Activated CD8-positive, alpha-beta memory T cell treated with anti-CD3 and anti-CD28 coated beads, Interleukin-2, amount 50 U/mL, for 4 hours (primary cell): ENCODE results near the gene MECP2.
"Not testable (repeated sequence)": the region's sequence is repeated elsewhere in the genome, so short reads cannot be mapped to it uniquely, and the experiment has no call there.

ENCODE experiments used
- DNase-seq: peaks from one replicate; pipeline ENCODE4 v3.0.0-alpha.2; 2020

The MECP2 gene

DNA sequence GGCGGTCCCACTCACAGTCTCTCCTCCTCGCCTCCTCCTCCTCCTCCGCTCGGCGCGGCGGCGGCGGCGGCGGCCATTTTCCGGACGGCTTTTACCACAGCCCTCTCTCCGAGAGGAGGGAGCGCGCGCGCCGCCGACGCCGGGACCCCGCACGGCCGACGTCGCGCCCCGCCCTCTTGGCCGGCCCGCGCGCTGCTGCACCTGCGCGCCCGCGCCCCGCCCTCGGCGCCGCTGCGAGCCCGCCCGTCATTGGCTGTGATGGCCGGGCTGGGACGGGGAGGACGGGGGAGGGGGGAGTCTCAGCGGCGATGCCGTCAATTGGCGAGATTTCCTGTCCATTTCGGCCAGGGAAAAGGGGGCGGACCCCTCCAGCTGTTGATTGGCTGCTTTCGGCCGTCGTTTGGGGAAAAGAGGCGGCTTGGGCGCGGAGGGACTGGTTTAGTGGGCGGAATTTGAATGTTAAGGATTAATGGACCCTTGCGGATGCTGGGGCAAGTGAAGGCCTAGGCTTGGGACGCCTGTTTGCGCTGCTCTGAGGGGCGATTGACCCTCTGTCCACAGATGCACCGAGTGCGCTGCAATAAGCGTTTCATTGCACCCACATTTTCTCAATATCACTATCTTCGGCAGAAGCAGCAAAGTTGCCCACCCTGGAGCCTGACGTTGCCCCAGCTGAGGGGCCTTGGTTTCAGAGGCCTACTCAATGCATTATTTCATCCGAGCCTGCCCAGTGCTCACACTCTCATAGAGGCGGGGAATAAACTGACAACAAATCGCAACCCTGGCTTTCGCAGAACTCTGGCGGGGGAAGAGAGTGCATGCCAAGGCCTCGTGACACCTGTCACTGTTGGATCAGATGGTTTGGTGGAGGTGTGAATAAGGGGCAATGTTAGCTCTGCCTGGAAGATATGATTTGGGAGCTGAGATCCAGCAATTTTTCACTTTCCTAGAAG, at the start of gene MECP2:
Gene MECP2, minus strand, starts transcription at position 129 of the 953 bp plus-strand sequence.
- peak; percentile 83 for DNase-seq

DNA sequence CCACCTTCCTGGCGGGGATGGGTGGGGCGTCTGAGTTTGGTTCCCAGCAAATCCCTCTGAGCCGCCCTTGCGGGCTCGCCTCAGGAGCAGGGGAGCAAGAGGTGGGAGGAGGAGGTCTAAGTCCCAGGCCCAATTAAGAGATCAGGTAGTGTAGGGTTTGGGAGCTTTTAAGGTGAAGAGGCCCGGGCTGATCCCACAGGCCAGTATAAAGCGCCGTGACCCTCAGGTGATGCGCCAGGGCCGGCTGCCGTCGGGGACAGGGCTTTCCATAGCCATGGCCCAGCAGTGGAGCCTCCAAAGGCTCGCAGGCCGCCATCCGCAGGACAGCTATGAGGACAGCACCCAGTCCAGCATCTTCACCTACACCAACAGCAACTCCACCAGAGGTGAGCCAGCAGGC, 46.5 kb upstream of the MECP2 start, which contains the start of gene OPN1LW:
Gene OPN1LW, plus strand, starts transcription at position 234 of the 400 bp plus-strand sequence. Its CDS starts 41 bp downstream, at position 275.
- DNase-seq: not testable (repeated sequence)

DNA sequence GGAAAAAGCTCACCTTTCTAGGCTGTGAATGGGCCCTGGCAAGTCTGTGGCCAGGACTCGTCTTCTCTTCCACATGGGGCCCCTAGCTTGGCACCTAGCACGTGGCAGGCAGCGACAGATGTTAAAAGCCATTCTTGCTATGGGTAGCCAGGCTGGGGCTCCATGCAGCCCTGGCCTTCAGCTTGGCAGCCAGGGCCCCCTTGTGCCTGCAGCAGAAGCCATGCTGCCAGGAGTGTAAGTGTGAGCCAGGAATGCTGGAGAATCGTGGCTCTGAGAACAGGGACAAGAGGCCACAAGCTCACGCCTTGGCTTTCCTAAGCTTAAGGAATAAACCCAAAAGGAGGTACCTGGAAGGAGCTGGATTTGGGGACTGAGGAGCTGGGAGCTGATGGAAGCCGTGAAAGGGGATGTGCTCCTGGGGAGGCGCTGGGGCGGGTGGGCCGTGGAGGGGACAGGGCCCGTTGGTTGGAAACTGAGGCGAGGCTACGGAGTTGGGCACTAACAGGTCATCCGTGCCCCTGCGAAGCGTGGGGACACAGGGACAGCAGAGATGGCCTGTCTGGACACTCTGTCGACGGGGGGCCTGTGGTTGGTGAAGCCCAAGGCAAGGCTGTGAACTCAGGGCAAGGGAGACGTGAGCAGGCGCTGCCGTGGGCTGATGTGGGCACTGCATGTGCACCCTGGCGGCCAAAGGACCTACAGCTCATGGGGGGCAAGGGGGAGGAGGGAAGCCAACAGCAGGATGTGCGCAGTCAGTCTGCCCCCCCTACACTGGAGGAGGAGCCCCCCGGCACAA, 45.6 kb upstream of the MECP2 start:
- DNase-seq: no peak

DNA sequence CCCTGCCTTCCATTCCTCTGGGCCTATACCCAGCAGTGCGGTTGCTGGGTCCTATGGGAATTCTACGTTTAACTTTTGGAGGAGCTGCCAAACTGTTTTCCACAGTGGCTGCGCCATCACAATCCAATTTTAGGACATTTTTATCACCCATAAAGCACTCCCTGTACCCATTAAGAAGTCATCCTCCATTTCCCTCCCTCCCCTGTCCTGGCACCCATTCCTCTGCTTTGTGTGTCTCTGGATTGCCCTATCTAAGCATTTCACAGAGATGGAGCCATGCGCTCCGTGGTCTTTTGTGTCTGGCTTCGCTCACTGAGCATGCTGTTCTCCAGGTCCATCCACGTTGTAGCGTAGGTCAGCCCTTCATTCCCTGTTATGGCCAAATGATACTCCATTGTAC, 44.9 kb upstream of the MECP2 start:
- no peak for DNase-seq

DNA sequence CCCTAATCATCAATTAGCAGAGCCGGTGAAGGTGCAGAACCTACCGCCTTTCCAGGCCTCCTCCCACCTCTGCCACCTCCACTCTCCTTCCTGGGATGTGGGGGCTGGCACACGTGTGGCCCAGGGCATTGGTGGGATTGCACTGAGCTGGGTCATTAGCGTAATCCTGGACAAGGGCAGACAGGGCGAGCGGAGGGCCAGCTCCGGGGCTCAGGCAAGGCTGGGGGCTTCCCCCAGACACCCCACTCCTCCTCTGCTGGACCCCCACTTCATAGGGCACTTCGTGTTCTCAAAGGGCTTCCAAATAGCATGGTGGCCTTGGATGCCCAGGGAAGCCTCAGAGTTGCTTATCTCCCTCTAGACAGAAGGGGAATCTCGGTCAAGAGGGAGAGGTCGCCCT, 43.2 kb upstream of the MECP2 start:
- DNase-seq: no peak

DNA sequence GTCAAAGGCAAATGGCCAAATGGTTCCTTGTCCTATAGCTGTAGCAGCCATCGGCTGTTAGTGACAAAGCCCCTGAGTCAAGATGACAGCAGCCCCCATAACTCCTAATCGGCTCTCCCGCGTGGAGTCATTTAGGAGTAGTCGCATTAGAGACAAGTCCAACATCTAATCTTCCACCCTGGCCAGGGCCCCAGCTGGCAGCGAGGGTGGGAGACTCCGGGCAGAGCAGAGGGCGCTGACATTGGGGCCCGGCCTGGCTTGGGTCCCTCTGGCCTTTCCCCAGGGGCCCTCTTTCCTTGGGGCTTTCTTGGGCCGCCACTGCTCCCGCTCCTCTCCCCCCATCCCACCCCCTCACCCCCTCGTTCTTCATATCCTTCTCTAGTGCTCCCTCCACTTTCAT, 42.7 kb upstream of the MECP2 start:
- DNase-seq: no peak

DNA sequence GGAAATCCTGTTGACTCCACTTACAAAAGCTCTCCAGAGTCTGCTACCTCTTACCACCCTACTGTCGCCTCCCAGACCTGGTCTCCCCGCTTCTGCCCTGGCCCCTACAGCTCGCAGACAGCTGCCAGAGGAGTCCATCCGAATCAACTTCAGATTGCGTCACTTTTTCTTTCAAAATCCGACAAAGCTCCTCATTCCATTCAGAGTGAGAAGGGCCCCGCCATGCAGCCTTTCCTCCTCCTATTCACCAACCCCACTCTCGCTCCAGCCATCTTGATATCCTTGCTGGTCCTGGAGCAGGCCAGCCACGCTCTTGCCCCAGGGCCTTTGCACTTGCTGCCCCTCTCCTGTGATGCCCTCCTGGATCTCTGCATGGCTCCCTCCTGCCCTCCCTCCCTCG, 41.3 kb upstream of the MECP2 start:
- no peak for DNase-seq

DNA sequence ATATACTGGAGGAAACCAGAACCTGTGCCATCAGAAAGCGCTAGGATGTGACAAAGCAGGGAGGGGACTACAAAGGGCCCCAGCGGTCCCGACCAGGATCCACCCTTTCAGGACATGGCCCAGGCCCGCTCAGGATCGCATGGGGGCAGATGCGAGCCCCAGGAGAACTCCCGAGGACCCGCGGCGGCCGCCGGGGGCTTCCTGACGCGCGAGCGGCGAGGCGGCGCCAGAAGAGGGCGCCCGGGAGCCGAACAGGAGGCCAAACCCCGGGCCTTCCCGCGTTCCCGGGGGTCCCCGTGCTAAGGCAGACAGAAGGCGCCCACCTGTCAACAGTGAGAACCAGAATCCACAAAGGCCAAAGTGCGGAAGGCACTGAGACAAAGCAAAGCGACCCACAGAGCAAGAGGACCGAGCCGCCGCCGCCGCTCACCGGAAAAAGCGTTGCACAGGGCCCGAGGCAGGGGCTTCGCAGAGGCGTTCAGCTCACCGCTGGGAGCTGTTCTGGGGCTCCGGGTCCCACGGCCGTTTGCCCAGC, 39.2 kb upstream of the MECP2 start:
- DNase-seq: peak; percentile 72

DNA sequence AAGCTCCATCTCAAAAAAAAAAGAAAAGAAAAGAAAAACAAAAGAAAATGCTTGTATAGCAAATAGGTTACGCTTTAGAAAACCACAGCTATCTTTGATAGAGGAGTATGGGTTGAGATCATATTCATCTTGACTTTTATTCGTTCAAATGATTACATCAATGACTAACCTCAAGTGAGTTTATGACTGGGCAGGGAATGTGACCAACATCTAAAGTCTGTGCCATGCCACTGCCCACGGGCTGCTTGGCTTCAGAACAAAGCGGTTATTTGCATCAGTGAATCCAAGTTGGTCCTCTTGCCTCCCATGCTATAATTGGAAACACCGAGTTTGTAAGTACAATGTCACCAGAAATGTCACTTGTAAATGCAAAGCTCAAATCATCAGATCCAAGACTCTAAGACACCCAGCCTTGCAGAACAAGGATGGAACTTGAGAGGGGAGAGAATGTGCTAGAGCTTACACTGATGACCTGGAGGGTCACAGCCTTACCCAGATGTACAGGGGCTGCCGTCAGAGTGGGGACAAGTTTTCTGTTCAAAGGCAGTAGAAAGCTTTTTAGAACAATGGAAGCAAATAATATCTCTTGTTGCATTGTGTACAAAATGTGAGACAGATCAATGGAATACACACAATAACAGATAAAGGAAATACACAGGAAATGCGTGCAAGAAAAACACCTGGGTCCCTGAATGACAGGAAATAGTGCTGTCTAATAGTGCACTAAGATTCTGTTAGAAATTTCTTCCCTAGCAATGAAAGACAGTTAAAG, 38.1 kb upstream of the MECP2 start:
- no peak for DNase-seq

DNA sequence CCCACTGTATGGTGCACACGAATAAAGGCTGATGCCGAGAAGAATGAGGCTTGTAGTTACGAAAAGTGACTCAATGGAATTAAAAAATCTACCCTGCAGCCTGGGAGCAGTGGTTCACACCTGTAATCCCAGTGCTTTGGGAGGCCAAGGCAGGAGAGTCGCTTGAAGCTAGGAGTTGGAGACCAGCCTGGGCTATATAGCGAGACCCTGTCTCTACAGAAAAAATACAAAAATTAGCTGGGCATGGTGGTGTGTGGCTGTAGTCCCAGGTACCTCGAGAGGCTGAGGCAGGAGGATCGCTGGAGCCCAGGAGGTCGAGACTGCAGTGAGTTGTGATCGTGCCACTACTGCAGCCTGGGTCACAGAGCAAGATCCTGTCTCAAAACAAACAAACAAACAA, 34.8 kb upstream of the MECP2 start:
- DNase-seq: no peak

DNA sequence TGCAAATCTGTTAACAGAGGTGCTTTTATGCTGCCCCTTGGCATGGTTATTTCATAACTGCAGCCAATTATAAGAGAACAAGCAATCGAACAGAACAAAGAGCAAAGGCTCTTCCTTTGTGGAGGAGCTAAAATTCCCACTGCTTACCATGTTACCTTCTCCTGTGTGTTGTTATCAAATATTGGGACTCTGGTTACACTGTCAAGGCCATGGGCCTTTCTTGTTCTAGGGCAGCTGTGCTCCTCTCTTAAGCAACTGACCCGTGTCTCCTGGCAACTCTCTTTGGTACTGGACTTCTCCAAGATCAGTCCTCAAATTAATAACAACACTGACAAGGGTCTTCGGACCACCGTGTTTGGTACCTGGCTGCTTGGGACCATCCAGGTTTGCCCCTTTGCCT, 34.4 kb upstream of the MECP2 start:
- no peak for DNase-seq

DNA sequence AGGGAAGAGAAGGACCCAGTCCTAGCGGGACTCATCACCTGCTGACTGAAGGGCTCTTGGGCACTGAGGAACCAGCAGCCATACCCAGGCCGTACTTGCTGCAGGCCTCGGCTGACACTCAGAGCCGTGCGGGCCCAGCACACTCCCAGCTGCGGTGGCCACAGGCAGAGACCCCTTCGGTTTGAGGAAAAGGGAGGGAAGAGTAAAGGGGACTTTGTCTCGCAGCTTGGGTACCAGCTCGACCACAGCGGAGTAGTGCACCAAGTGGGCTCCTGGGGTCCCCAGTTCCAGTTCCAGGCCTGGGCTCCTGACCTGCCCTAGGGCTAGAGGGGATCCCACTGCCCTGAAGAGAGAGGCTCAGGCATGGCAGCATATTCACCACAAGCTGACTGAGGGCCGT, 28.6 kb upstream of the MECP2 start:
- no peak for DNase-seq

DNA sequence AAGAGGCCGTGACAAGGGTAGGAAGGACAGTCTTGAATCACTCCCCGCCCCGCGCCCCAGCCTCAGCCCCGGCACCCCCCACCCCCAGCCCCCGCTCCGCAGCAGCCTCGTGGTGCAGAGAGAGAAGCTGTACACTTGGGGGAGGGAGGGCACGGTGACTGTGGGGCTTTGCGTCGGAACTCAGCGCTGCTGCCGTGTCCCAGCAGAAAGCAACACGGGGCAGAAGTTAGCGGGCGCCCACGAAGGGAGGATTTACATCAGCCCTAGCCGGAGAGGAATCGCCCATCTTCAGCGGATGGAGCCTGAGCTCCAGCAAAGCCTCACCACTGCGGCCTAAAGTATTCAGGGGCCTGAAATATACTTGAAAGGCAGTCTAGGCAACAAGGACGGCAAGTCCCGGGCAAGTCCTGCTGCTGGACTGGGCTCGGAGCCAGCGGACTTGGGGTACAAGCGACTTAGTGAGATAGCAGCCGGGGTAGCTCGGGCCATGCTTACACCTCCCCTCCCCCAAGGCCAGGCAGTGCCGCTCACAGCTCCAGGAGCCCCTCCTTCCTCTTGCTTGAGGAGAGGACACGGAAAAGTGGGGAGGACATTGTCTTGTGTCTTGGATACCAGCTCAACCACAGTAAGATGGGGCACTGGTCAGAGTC, 28.0 kb upstream of the MECP2 start:
- peak; percentile 23 for DNase-seq

DNA sequence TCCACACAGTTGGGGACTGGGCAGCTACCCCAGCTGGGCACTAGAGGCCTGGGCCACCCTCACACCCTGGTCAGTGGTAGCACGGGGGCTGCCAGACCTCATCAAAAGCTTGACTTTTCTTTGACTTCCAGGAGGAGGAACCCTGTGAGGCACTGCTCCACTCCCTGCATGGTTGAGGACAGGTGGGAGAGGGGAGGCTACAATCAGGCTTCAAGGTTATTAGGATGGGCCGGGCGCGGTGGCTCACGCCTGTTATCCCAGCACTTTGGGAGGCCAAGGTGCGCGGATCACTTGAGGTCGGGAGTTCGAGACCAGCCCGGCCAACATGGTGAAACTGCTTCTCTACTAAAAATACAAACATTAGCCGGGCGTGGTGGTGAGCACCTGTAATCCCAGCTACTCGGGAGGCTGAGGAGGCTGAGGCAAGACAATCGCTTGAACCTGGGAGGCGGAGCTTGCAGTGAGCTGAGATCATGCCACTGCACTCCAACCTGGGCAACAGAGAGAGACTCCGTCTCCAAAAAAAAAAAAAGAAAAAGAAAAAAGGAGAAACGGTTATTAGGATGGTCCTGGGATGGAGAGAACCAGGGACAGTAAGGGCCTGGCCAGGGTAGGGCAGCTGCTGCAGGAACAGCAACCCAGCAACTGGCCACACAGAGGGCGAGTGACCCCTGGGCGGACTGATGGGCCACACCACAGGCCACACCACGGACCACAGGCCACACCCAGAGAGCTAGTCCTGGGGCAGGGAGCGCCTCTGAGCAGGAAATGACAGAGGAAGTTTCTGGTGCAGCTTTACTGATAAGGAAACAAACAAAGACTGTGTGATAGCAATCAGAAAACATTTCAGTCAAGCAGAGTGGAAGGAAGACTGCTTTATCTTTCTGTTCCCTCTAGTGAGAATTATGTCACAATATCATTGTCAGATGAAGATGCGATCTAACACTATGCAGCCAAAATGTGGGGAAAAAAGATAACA, 26.0 kb upstream of the MECP2 start:
- DNase-seq: no peak

DNA sequence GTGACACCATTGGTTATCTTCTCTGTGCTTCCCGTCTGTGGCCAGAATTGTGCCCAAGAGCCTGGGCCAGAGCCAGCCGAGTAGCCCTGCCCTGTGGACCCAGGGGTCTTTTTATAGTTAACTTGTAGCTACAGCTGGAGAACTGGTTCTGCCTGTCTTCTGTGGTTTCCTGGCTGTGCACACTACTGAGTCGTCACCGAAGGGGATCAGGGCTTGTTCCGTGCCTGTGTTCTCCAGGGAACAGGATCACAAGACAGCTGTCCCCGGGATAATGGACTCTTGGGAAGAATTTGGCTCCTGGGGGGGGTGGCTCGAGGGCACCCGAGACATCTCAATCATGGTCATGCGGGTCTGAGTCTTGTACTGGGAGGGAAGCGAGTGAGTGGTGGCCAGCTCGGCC, 24.4 kb upstream of the MECP2 start:
- no peak for DNase-seq

DNA sequence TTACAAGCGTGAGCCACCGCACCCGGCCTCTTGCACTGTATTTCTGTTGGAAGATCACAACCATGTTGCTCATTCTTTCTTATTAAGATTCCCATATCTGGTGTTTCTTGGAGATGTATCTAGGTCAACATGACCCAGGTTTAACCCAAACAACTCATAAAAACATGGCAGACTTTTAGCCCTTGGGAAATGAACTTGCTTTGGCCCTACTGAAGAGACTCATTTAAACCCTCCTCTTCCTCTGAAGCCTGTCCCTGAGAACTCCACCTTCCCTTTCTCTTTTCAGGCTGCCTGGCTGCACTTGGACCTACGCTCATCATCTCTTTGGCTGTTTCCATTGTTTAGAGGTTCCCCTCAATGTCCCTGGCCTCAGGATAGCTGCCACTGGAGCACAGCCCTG, 23.7 kb upstream of the MECP2 start:
- DNase-seq: no peak

DNA sequence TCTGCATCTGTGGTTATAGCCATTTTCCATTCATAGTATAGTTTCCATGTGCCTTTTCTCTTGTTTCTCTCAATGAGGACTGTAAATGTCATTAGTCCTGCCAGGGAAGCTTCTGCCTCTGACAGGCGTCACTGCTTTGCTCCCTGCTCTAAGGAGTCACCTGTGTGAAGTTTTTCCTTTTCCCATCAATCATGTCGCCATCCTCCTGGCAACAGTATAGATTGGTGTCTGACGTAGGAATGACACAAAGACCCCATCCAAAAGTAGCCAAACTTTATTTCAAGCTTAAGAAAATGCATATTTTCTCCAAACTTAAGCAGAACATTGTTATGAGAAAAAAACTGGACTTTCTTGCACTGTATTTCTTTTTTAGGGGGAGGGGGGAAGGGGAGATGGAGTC, 23.1 kb upstream of the MECP2 start:
- DNase-seq: no peak

DNA sequence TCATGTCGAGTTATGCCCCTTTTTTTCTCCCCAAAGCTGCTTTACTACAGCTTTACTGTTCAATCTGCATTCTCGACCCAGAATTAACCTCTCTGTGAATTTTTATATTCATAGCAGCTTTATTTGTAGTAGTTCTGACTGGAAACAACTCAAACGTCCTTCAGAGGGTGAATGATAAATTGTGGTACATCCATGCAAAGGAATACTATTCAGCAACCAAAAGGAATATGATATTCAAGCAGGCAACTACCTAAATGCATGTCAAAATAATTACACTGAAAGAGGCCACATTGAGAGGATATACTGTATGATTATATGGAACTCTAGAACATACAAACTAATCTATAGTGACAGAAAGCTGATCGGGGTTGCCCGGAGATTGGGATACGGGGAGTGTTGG, 20.0 kb upstream of the MECP2 start:
- no peak for DNase-seq

DNA sequence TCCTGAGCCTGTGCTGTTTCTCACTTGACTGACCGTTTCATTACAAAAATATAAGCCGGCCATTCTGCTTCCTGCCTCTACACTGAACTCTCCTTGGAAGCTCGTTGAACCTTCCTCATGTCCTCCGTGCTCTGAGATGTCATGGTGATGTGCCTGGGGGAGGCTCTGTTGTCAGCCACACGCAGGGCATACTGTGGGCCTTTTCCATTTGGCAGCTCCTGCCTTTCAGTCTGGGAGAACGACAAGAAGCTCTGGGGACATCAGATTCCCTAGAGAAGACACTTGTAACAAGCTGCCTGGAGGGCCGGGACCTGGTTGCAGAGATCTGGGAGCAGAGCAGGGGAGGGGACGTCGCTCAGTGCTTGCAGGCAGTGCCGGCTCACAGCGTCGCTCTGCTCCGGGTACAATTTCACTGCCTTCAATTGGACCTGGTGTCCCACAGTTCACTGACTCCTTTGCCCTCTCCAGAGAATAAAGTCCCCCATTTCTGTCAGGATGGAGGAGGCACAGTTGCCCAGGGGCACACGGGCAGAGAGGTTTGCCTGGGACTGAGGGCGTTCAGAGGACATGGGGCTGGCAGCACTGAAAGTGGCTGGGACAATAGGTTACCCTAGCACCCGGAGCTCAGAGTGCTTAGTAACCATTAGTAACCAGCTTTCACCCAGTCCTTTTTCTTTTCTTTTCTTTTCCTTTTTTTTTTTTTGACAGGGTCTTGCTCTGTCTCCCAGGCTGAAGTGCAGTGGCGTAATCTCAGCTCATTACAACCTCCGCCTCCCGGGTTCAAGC, 19.1 kb upstream of the MECP2 start:
- no peak for DNase-seq

DNA sequence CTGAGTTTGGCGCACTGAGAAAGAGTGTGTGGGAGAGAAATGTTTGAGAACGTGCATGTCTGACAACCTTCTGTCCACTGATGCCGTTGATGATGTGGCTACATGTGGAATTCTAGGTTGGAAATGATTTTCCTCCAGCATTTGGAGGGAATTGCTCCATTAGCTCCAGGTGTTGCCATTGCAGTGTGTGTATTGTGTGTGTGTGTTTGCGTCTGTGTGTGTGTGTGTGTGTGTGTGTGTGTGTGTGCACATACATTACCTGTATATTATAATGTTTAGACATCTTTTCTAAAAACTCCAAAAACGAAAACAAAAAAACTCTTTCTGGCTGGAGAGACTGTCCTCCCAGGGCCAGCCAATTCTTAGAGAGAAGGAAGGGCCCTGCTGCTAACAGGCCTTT, 18.2 kb upstream of the MECP2 start:
- no peak for DNase-seq
